ENCODE results near the gene MUSK. TPM values are rescaled to one million over a fixed set of nuclear protein-coding genes. Genes with fewer than 3 reads are reported as not detected.

MUSK gene
- total RNA-seq, 4 donors from 2014 or later: 2.2 to 5.6 (median 2.7) TPM; not detected in 1

DNA sequence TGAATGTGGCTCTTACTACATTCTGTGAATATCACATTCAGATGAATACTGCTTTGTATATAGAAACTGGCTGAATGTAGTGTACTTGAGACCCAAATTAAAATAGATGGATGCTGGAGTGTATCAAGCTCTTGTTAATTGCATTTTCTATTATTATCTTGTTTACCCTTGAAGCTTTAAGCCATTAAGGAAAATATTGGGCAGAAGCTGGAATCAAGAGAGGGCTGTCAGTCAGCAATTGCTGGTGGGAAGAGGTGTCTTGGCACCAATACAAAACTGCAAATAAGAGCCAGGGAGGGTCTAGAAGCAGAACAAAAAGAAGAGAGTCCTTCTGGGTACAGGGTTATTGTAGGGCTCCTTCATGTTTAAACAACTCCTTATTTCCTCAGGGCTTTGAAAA, 38.8 kb downstream of the MUSK start:
- intact Hi-C loops (cut with DNase I; ENCODE audit: low total_unique reads): no loop called here

GRCh38 chr9:110710420-110710819, 41.8 kb downstream of the MUSK start:
- Histone ChIP-seq H3K27me3 (no peaks in the 10 kb centered on the region), H3K9me3 (no peaks in the 10 kb centered on the region), H3K4me3 (no peak overlapping the region), H3K36me3 (no peaks in the 10 kb centered on the region), H3K4me1 (peaks cover 0 to 4% (median 0%) of the 10 kb centered on the region in 4 donors), H3K27ac (no peak overlapping the region)
- in situ Hi-C loops (cut with MboI; ENCODE audit: low pct_ligation_motif_present in 1 of 4, low pct_unique_long_range_greater_than_20kb in 1 of 4, low sequenced_read_pairs in 3 of 4) (no loop called here), intact Hi-C loops (cut with DNase I; ENCODE audit: low total_unique reads) (no loop called here)
- no peak for TF ChIP-seq POLR2AphosphoS5 (IDR thresholded peaks at IDR 0.05)
- TF ChIP-seq CTCF (IDR thresholded peaks at IDR 0.05): no peak
- no peak for TF ChIP-seq EP300 (IDR thresholded peaks at IDR 0.05; ENCODE audit: low read depth)
- TF ChIP-seq POLR2A (IDR thresholded peaks at IDR 0.05): no peak
- DNase-seq: no peak
- WGBS, 2 donors (ENCODE audit: low coverage in 1 of 2): 60 to 71% methylated on average over 1 to 3 of the region's 3 CpGs

More for the DNA sequence above, 38.8 kb downstream of the MUSK start:
- H3K9me3 ChIP-seq: no peaks in the 10 kb centered on the region
- no peak for DNase-seq
- H3K4me1 ChIP-seq: peaks cover 0 to 4% (median 0%) of the 10 kb centered on the region in 4 donors
- no peak overlapping the region for H3K27ac ChIP-seq
- in situ Hi-C loops (cut with MboI; ENCODE audit: low pct_ligation_motif_present in 1 of 4, low pct_unique_long_range_greater_than_20kb in 1 of 4, low sequenced_read_pairs in 3 of 4): no loop called here
- no peaks in the 10 kb centered on the region for H3K36me3 ChIP-seq
- TF ChIP-seq CTCF (IDR thresholded peaks at IDR 0.05) (no peak), POLR2AphosphoS5 (IDR thresholded peaks at IDR 0.05) (no peak)
- no peak overlapping the region for H3K4me3 ChIP-seq
- H3K27me3 ChIP-seq: no peaks in the 10 kb centered on the region

DNA sequence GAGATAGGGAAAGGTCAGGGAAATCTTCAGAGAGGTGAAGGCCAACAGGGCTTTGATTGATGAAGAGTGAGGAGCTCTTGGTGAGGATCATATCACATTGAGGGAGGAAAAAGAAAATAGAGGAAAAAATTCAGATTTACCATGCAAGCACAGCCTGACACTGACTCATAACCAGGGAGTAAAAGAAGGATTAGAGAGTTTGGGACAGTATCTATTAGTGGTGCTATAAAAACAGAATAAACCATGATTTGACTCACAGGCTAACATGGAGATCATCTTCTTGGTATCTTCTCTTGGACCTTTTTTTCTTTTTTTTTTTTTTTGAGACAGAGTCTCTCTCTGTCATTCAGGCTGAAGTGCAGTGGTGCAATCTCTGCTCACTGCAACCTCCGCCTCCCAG, 44.4 kb downstream of the MUSK start:
- intact Hi-C loops (cut with DNase I; ENCODE audit: low total_unique reads): no loop called here
- H3K4me1 ChIP-seq: no peaks in the 10 kb centered on the region
- 90% methylated on average over 1 of the region's 1 CpG; no CpG with 5 or more reads in 1 of the 2 donors for WGBS, 2 donors (ENCODE audit: low coverage in 1 of 2)
- TF ChIP-seq CTCF (IDR thresholded peaks at IDR 0.05): no peak
- no peak for TF ChIP-seq EP300 (IDR thresholded peaks at IDR 0.05; ENCODE audit: low read depth)
- no peak for TF ChIP-seq POLR2AphosphoS5 (IDR thresholded peaks at IDR 0.05)
- TF ChIP-seq POLR2A (IDR thresholded peaks at IDR 0.05): no peak
- DNase-seq: no peak
- H3K27me3 ChIP-seq: no peaks in the 10 kb centered on the region
- in situ Hi-C loops (cut with MboI; ENCODE audit: low pct_ligation_motif_present in 1 of 4, low pct_unique_long_range_greater_than_20kb in 1 of 4, low sequenced_read_pairs in 3 of 4): no loop called here
- H3K27ac ChIP-seq: no peak overlapping the region
- H3K9me3 ChIP-seq: no peaks in the 10 kb centered on the region
- H3K36me3 ChIP-seq: no peaks in the 10 kb centered on the region
- no peak overlapping the region for H3K4me3 ChIP-seq

DNA sequence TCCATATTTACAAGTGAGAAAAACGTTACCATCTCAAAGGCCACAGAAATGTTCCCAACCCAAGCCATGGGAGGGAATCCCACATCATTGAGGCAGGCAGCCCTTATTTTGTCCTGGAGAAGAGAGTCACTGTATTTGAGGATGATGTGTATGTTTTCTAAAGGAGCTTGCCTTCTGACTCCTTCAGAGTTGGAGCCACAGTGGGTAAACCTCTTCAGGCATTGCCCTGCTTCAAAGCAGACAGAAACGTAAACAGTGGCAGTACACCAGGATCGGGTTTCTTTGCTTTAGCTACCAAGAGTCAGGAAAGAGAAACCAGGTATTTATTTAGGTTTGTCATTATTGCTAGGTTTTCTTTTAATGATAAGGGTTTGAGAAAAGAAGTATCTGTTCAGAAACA, 45.7 kb downstream of the MUSK start:
- DNase-seq: no peak
- 68 to 76% methylated on average over 3 of the region's 3 CpGs for WGBS, 2 donors (ENCODE audit: low coverage in 1 of 2)
- TF ChIP-seq POLR2A (IDR thresholded peaks at IDR 0.05) (no peak), POLR2AphosphoS5 (IDR thresholded peaks at IDR 0.05) (no peak)
- Histone ChIP-seq H3K9me3 (no peaks in the 10 kb centered on the region), H3K27me3 (no peaks in the 10 kb centered on the region), H3K4me3 (no peak overlapping the region), H3K4me1 (no peaks in the 10 kb centered on the region), H3K36me3 (no peaks in the 10 kb centered on the region), H3K27ac (no peak overlapping the region)
- in situ Hi-C loops (cut with MboI; ENCODE audit: low pct_ligation_motif_present in 1 of 4, low pct_unique_long_range_greater_than_20kb in 1 of 4, low sequenced_read_pairs in 3 of 4): no loop called here
- intact Hi-C loops (cut with DNase I; ENCODE audit: low total_unique reads): no loop called here

- intact Hi-C loops (cut with DNase I; ENCODE audit: low total_unique reads): no loop called here
- WGBS, 2 donors (ENCODE audit: low coverage in 1 of 2): 64% methylated on average over 1 of the region's 1 CpG; no CpG with 5 or more reads in 1 of the 2 donors
- no peak overlapping the region for H3K27ac ChIP-seq
Observed at GRCh38 chr9:110728058-110728457, 59.5 kb downstream of the MUSK start.

More at GRCh38 chr9:110728058-110728457, 59.5 kb downstream of the MUSK start:
- TF ChIP-seq EP300 (IDR thresholded peaks at IDR 0.05; ENCODE audit: low read depth) (no peak), POLR2AphosphoS5 (IDR thresholded peaks at IDR 0.05) (no peak), POLR2A (IDR thresholded peaks at IDR 0.05) (no peak), CTCF (IDR thresholded peaks at IDR 0.05) (no peak)
- no peaks in the 10 kb centered on the region for H3K27me3 ChIP-seq
- no peak overlapping the region for H3K4me3 ChIP-seq
- no peaks in the 10 kb centered on the region for H3K36me3 ChIP-seq
- no peaks in the 10 kb centered on the region for H3K4me1 ChIP-seq
- DNase-seq: no peak
- no peaks in the 10 kb centered on the region for H3K9me3 ChIP-seq
- in situ Hi-C loops (cut with MboI; ENCODE audit: low pct_ligation_motif_present in 1 of 4, low pct_unique_long_range_greater_than_20kb in 1 of 4, low sequenced_read_pairs in 3 of 4): no loop called here

Data from transverse colon (tissue), 4 donors.